ENCODE results near the gene CHMP6. TPM values are rescaled to one million over a fixed set of nuclear protein-coding genes. Genes with fewer than 3 reads are reported as not detected.

Gene CHMP6
- total RNA-seq = 15.1 and 18.8 TPM in 2 replicates

DNA sequence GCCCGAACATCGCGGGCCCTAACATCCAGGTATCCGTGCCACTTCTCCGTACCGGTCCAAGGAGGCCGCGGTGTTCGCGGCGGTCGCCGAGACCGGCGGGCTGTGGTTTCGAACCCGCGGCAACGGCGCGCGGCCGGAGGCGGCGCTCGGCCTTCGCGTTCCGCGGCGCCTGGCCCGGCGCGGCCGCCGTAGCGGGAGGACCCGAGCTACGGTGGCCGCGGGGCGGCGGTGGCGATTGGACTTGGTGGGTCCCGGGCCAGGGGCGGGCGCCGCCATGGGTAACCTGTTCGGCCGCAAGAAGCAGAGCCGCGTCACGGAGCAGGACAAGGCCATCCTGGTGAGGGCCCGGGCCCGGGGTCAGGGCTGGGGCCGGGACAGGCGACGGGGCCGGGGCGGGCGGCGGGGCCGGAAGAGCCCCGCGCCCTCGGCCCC lies at the start of gene CHMP6:
CHMP6 (plus strand) TSS at position 197 of the 432 bp plus-strand sequence; CDS start at position 275, 78 bp downstream.

DNA sequence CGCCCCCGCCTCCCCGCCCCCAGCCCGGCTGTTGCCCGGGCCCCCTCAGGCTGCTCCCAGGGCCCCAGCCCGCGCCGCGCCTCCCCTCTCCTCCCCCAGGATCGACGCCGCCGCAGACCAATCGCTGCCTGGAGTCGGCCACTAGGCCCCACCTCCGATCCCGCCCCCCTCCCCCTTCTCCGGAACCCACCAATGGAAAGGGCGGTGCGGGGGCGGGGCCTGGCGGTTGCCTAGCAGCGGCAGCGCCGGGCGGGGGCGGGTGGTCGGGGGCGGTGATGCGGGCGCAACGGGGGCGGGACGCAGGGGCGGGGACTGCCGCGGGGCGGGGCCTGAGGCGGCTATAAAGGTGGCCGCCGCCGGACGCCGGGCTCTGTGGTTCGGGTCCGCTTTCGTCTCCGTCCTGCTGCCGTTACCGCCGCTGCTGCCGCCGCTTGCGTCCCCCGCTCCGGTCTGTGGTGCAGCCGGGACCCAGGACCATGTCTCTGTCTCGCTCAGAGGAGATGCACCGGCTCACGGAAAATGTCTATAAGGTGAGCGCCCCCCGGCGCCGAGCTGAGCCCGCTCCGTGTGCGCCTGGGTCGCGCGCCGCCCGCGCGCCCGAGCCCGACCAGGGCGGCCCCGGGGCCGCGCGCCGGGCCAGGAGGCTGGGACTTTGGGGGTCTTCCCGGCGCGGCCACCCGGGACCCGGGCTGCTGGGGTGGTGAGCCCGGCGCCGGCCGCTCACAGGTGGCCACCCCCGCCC lies 43.3 kb downstream of the CHMP6 start, which contains the start of gene BAIAP2:
BAIAP2 (plus strand) TSS at position 373 of the 742 bp plus-strand sequence; CDS start at position 477, 104 bp downstream.

Other genes with a start within 250 kb of the CHMP6 start
- 26.0 and 32.3 TPM in 2 replicates for gene BAIAP2, start 43.3 kb downstream of the CHMP6 start, total RNA-seq
- not detected in 2 replicates for gene PVALEF, start 173.7 kb downstream of the CHMP6 start, total RNA-seq
- 0.20 and 0.37 TPM in 2 replicates for gene AATK, start 174.4 kb downstream of the CHMP6 start, total RNA-seq
- 9.6 and 9.8 TPM in 2 replicates for gene CEP131, start 231.1 kb downstream of the CHMP6 start, total RNA-seq
- gene TEPSIN, start 247.2 kb downstream of the CHMP6 start, total RNA-seq = 16.6 and 18.4 TPM in 2 replicates
- 27.9 and 31.1 TPM in 2 replicates for gene NDUFAF8, start 247.5 kb downstream of the CHMP6 start, total RNA-seq

Data from subcutaneous preadipocyte (primary cell).